ENCODE results near the gene PRKCZ. TPM values are rescaled to one million over a fixed set of nuclear protein-coding genes. Genes with fewer than 3 reads are reported as not detected.

The PRKCZ gene
- polyA plus RNA-seq, 3 donors, result 0.74 to 1.9 (median 1.4) TPM

DNA sequence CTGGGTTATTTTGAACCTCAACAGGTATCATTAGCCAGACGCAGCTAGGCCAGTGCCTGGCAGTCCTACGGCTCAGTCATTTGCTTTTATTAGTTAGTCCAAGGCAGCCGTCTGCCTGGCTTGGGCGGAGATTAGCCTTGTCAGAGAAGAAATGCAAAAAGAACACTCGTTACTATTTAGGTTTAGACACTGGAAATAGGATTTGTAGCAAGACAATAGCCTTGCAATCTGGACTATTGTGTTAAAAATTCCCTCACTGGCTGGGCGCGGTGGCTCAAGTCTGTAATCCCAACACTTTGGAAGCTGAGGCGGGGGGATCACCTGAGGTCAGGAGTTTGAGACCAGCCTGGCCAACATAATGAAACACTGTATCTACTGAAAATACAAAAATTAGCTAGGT is 11.0 kb upstream of the PRKCZ start:
- no peaks in the 10 kb centered on the region for H4K20me1 ChIP-seq (ENCODE audit: insufficient read depth, low read length)
- H3K36me3 ChIP-seq (replicated peaks in 1 of 2; ENCODE audit: control insufficient read depth in 1 of 2, insufficient read depth in 2 of 2, low read length in 2 of 2), result no peaks in the 10 kb centered on the region
- H3K27me3 ChIP-seq (ENCODE audit: control insufficient read depth in 2 of 2, insufficient read depth in 2 of 2, low read length in 2 of 2), result peaks cover 0 to 5% of the 10 kb centered on the region in 2 donors
- Mint-ChIP-seq H3K27ac (no peak overlapping the region), H3K4me3 (no peak overlapping the region), H3K27me3 (ENCODE audit: low read depth in 3 of 3) (peaks cover 12 to 21% (median 17%) of the 10 kb centered on the region in 3 donors), H3K36me3 (no peaks in the 10 kb centered on the region), H3K9me3 (peaks cover 0 to 2% (median 0%) of the 10 kb centered on the region in 7 donors), H3K4me1 (no peaks in the 10 kb centered on the region)
- 94% methylated on average over 7 of the region's 8 CpGs for WGBS (ENCODE audit: insufficient coverage)
- H3K27ac ChIP-seq (ENCODE audit: low read depth in 1 of 2, low read length in 2 of 2), result no peak overlapping the region
- no peak for DNase-seq
- TF ChIP-seq, protein P1, sequence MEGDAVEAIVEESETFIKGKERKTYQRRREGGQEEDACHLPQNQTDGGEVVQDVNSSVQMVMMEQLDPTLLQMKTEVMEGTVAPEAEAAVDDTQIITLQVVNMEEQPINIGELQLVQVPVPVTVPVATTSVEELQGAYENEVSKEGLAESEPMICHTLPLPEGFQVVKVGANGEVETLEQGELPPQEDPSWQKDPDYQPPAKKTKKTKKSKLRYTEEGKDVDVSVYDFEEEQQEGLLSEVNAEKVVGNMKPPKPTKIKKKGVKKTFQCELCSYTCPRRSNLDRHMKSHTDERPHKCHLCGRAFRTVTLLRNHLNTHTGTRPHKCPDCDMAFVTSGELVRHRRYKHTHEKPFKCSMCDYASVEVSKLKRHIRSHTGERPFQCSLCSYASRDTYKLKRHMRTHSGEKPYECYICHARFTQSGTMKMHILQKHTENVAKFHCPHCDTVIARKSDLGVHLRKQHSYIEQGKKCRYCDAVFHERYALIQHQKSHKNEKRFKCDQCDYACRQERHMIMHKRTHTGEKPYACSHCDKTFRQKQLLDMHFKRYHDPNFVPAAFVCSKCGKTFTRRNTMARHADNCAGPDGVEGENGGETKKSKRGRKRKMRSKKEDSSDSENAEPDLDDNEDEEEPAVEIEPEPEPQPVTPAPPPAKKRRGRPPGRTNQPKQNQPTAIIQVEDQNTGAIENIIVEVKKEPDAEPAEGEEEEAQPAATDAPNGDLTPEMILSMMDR (IDR thresholded peaks at IDR 0.05), result no peak
- intact Hi-C loops (cut with micrococcal nuclease), result no loop called here
- H3K79me2 ChIP-seq (ENCODE audit: insufficient read depth, low read length), result no peaks in the 10 kb centered on the region
- H3K4me2 ChIP-seq (replicated peaks; ENCODE audit: extremely low read depth, low read length, poor library complexity, severe bottlenecking), result no peak overlapping the region
- H2AFZ ChIP-seq (ENCODE audit: insufficient read depth, low read depth, low read length, poor library complexity, severe bottlenecking), result no peak overlapping the region
- no peaks in the 10 kb centered on the region for H3K9me3 ChIP-seq (replicated peaks in 1 of 2; ENCODE audit: control insufficient read depth in 1 of 2, insufficient read depth in 1 of 2, low read length in 2 of 2)
- H3K4me3 ChIP-seq (replicated peaks in 1 of 3; ENCODE audit: low read depth in 2 of 3, low read length in 3 of 3), result no peak overlapping the region
- no peak overlapping the region for H3K9ac ChIP-seq (ENCODE audit: insufficient read depth, low read length, poor library complexity, severe bottlenecking)
- H3K4me1 ChIP-seq (ENCODE audit: control insufficient read depth in 1 of 2, insufficient read depth in 2 of 2, low read length in 2 of 2), result no peaks in the 10 kb centered on the region

DNA sequence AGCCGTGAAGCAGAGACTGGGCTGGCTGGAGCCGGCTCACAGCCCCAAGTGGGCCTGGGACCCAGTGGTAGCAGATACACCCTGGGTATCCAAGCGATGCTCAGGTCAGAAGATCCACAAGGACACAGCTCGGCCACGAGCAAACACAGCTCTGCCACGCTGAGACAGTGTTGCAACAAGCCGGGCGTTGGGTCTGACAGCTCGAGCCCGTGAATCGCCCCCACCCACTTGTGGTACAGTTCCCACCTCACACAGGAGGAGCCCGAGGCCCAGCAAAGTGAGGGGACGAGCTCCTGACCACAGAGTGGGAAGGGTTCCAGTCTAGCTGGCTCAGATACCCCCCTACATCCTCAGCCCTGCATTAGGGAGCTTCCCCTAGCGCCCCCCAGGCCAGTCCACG is 8.9 kb upstream of the PRKCZ start:
- Histone ChIP-seq H2AFZ (ENCODE audit: insufficient read depth, low read depth, low read length, poor library complexity, severe bottlenecking) (no peak overlapping the region), H3K4me3 (replicated peaks in 1 of 3; ENCODE audit: low read depth in 2 of 3, low read length in 3 of 3) (no peak overlapping the region), H3K27me3 (ENCODE audit: control insufficient read depth in 2 of 2, insufficient read depth in 2 of 2, low read length in 2 of 2) (peaks cover 0 to 23% of the 10 kb centered on the region in 2 donors), H4K20me1 (ENCODE audit: insufficient read depth, low read length) (no peaks in the 10 kb centered on the region), H3K4me2 (replicated peaks; ENCODE audit: extremely low read depth, low read length, poor library complexity, severe bottlenecking) (no peak overlapping the region), H3K79me2 (ENCODE audit: insufficient read depth, low read length) (no peaks in the 10 kb centered on the region), H3K9ac (ENCODE audit: insufficient read depth, low read length, poor library complexity, severe bottlenecking) (no peak overlapping the region), H3K9me3 (replicated peaks in 1 of 2; ENCODE audit: control insufficient read depth in 1 of 2, insufficient read depth in 1 of 2, low read length in 2 of 2) (no peaks in the 10 kb centered on the region), H3K36me3 (replicated peaks in 1 of 2; ENCODE audit: control insufficient read depth in 1 of 2, insufficient read depth in 2 of 2, low read length in 2 of 2) (no peaks in the 10 kb centered on the region), H3K4me1 (ENCODE audit: control insufficient read depth in 1 of 2, insufficient read depth in 2 of 2, low read length in 2 of 2) (peaks cover 3 to 10% of the 10 kb centered on the region in 2 donors), H3K27ac (ENCODE audit: low read depth in 1 of 2, low read length in 2 of 2) (no peak overlapping the region)
- H3K36me3 Mint-ChIP-seq, result peaks cover 0 to 1% of the 10 kb centered on the region in 2 donors
- 82% methylated on average over 8 of the region's 15 CpGs for WGBS (ENCODE audit: insufficient coverage)
- TF ChIP-seq, protein P1 (IDR thresholded peaks at IDR 0.05), result no peak
- no peak for DNase-seq
- H3K4me1 Mint-ChIP-seq, result peaks cover 2% of the 10 kb centered on the region
- peak overlapping the region in 1 of 7 donors; percentile 7 for H3K27ac Mint-ChIP-seq
- H3K27me3 Mint-ChIP-seq (ENCODE audit: low read depth in 3 of 3), result peaks cover 24 to 34% (median 28%) of the 10 kb centered on the region in 3 donors
- intact Hi-C loops (cut with micrococcal nuclease), result loop anchor here in 1 of 2 donors (5.0 kb wide), 1 partner anchor 79 kb away; no protein-coding TSS in a partner anchor
- H3K9me3 Mint-ChIP-seq, result peaks cover 0 to 3% (median 0%) of the 10 kb centered on the region in 7 donors
- no peak overlapping the region for H3K4me3 Mint-ChIP-seq
